B cell (primary cell): Measurements from ENCODE around the gene PDILT. TPM values are rescaled to one million over a fixed set of nuclear protein-coding genes. Genes with fewer than 3 reads are reported as not detected.

Experiments
- ATAC-seq: fragments of 200-7000 bp; cut with Tn5 transposase; one replicate; pipeline ENCODE4 v1.10.0; 2021; ENCODE audit warnings: low read depth, mild to moderate bottlenecking, moderate number of reproducible peaks, moderate library complexity
- CTCF ChIA-PET: fragments of 350-600 bp; sonication (Branson Sonifier 250); formaldehyde crosslinking; loops from one replicate; lab custom pipeline; 2021; ENCODE audit warnings: antibody characterized with exemption, inconsistent platforms; lab: Charles Lee
- POLR2A ChIA-PET: fragments of 350-600 bp; sonication (Branson Sonifier 250); formaldehyde crosslinking; loops from one replicate; lab custom pipeline; 2021; ENCODE audit warnings: antibody characterized with exemption; lab: Charles Lee
- DNase-seq: peaks from one replicate; pipeline ENCODE4 v3.0.0; 2013
- H2AFZ ChIP-seq: 2 replicates; pipeline ENCODE4 v1.6.1; 2012; ENCODE audit warnings: mild to moderate bottlenecking, low read depth, low read length; ENCODE audit not compliant: insufficient read depth, poor library complexity, severe bottlenecking
- H3K27ac ChIP-seq, 2 donors: 1 replicate in 1 of 2; 2 replicates in 1 of 2; pipeline ENCODE4 v1.5.1; 2012 to 2013; ENCODE audit warnings: low read length in 2 of 2, mild to moderate bottlenecking in 2 of 2, moderate library complexity in 1 of 2
- H3K27me3 ChIP-seq, 4 experiments: fragments of 200-600 bp in 1 of 4; sonication (generic) in 1 of 4; replicated peaks in 1 of 4; 1 replicate in 2 of 4; 2 replicates in 2 of 4; pipeline versions ENCODE4 v1.6.1 to v1.7.0; 2013 to 2016; ENCODE audit warnings: low read length in 3 of 4, mild to moderate bottlenecking in 2 of 4, mixed read lengths in 1 of 4, moderate library complexity in 1 of 4; ENCODE audit not compliant: insufficient read depth in 4 of 4, control insufficient read depth in 3 of 4; ENCODE audit errors: control extremely low read depth in 1 of 4
- H3K36me3 ChIP-seq, 2 experiments: replicated peaks in 1 of 2; 1 replicate in 1 of 2; 2 replicates in 1 of 2; pipeline versions ENCODE4 v1.6.1 to v1.7.1; 2013; ENCODE audit warnings: low read length in 1 of 2; ENCODE audit not compliant: insufficient read depth in 2 of 2, control insufficient read depth in 1 of 2; ENCODE audit errors: control extremely low read depth in 1 of 2, extremely low read depth in 1 of 2
- H3K4me1 ChIP-seq, 2 donors: fragments of 200-600 bp in 1 of 2; sonication (generic) in 1 of 2; 1 replicate in 1 of 2; 2 replicates in 1 of 2; pipeline versions ENCODE4 v1.5.1 to v1.6.1; 2013 to 2017; ENCODE audit warnings: low read length in 2 of 2; ENCODE audit not compliant: control insufficient read depth in 2 of 2, insufficient read depth in 2 of 2
- H3K4me2 ChIP-seq: replicated peaks from 2 replicates; pipeline ENCODE3; 2012; ENCODE audit warnings: mild to moderate bottlenecking, low read depth, low read length; ENCODE audit not compliant: poor library complexity, severe bottlenecking
- H3K4me3 ChIP-seq, 5 experiments: fragments of 200-600 bp in 1 of 5; sonication (generic) in 1 of 5; 1 replicate in 3 of 5; 2 replicates in 2 of 5; pipeline versions ENCODE4 v1.5.1 to v1.7.0; 2011 to 2016; ENCODE audit warnings: low read length in 4 of 5, mild to moderate bottlenecking in 4 of 5, low read depth in 2 of 5, control low read depth in 1 of 5, moderate library complexity in 1 of 5; ENCODE audit not compliant: insufficient read depth in 1 of 5; ENCODE audit errors: control extremely low read depth in 1 of 5, extremely low read depth in 1 of 5
- H3K79me2 ChIP-seq: fragments of 200-600 bp; sonication (generic); one replicate; pipeline ENCODE4 v1.6.0; 2016; ENCODE audit warnings: low read length; ENCODE audit not compliant: control insufficient read depth, insufficient read depth
- H3K9ac ChIP-seq: fragments of 200-600 bp; sonication (generic); 2 replicates; pipeline ENCODE4 v1.6.1; 2017; ENCODE audit warnings: mild to moderate bottlenecking, low read length, moderate library complexity
- H3K9me3 ChIP-seq, 3 donors: one replicate each; pipeline versions ENCODE4 v1.6.1 to v1.7.1; 2013; ENCODE audit warnings: low read length in 2 of 3; ENCODE audit not compliant: control insufficient read depth in 2 of 3, insufficient read depth in 1 of 3; ENCODE audit errors: control extremely low read depth in 1 of 3
- H4K20me1 ChIP-seq: 2 replicates; pipeline ENCODE4 v1.6.0; 2012; ENCODE audit warnings: mild to moderate bottlenecking, low read length; ENCODE audit not compliant: insufficient read depth, control insufficient read depth, poor library complexity, severe bottlenecking
- H3K27ac Mint-ChIP-seq: one replicate; pipeline ENCODE4 v1.8.0; 2021; ENCODE audit warnings: mixed read lengths
- H3K27me3 Mint-ChIP-seq: one replicate; pipeline ENCODE4 v1.8.0; 2021; ENCODE audit warnings: mixed read lengths
- H3K4me1 Mint-ChIP-seq: one replicate; pipeline ENCODE4 v1.8.0; 2021; ENCODE audit warnings: mixed read lengths
- H3K4me3 Mint-ChIP-seq: one replicate; pipeline ENCODE4 v1.8.0; 2021; ENCODE audit warnings: mixed read lengths
- H3K9me3 Mint-ChIP-seq: one replicate; pipeline ENCODE4 v1.8.0; 2022; ENCODE audit warnings: mixed read lengths; ENCODE audit not compliant: insufficient read depth
- EZH2 ChIP-seq: IDR thresholded peaks from 2 replicates; pipeline ENCODE4 v1.6.1; 2012; ENCODE audit warnings: borderline replicate concordance, low read depth, mild to moderate bottlenecking, moderate library complexity, low read length; ENCODE audit not compliant: insufficient read depth, poor library complexity, severe bottlenecking
- WGBS: methylation state at CpG from one replicate; pipeline ENCODE4 v1.1.5; 2013; ENCODE audit warnings: missing lambda C conversion rate; ENCODE audit not compliant: insufficient coverage; 5-methylcytosine and 5-hydroxymethylcytosine counted together
- intact Hi-C: fragments of 100-400 bp; cut with micrococcal nuclease; formaldehyde crosslinking; loops from one replicate; pipeline ENCODE4 v1.10.0; 2022
- polyA plus RNA-seq: library from polyadenylated mRNA; depleted of rRNA; stranded (reverse); fragments of >200 nt; gene quantifications from 2 replicates; pipeline ENCODE4 v1.2.3, GENCODE V29; 2012
- total RNA-seq, 2 donors: library from RNA; stranded (reverse); fragments of 120-200 nt in 1 of 2; gene quantifications; 1 replicate in 1 of 2; 2 replicates in 1 of 2; pipeline versions ENCODE4 v1.2.3 to v1.2.4, GENCODE V29; 2013 to 2022
- TF ChIP-seq, protein P1 (sequence below): fragments of 200-600 bp; IDR thresholded peaks from one replicate; pipeline ENCODE4 v1.8.0; 2022; ENCODE audit warnings: antibody characterized with exemption, mild to moderate bottlenecking

Gene PDILT
- total and polyA plus RNA-seq, 2 donors (not counting 1 experiment from before 2014, with no cell fraction given), result not detected

DNA sequence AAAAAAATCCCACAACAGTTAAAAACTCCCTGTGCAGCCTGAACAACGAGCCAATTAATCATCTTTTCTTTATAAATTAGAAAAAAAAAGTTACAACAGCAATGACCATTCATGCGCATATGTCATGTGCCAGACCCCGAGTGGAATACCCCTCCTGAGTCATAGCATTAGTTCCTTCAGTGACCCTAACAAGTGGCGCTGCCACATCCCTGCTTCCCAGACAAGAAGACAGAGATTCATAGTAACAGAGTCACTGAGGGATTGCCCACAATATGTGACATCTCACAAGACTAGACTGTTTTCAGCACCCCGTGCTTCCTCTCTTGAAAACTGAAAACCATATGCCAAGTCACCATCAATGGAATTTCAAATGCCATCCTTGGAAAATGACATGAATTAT lies 59.9 kb downstream of the PDILT start:
- Histone ChIP-seq H3K4me1 (no peaks in the 10 kb centered on the region), H4K20me1 (no peaks in the 10 kb centered on the region), H2AFZ (no peak overlapping the region), H3K9me3 (peaks cover 0 to 8% (median 0%) of the 10 kb centered on the region in 3 donors), H3K27ac (no peak overlapping the region), H3K4me3 (no peak overlapping the region), H3K79me2 (no peaks in the 10 kb centered on the region), H3K4me2 (no peak overlapping the region), H3K36me3 (no peaks in the 10 kb centered on the region), H3K9ac (no peak overlapping the region), H3K27me3 (no peaks in the 10 kb centered on the region)
- CTCF ChIA-PET, result no interaction called here
- no peak overlapping the region for H3K4me3 Mint-ChIP-seq
- DNase-seq, result no peak
- H3K27me3 Mint-ChIP-seq, result no peaks in the 10 kb centered on the region
- no peak overlapping the region for H3K27ac Mint-ChIP-seq
- no peaks in the 10 kb centered on the region for H3K9me3 Mint-ChIP-seq
- H3K4me1 Mint-ChIP-seq, result no peaks in the 10 kb centered on the region
- TF ChIP-seq, protein P1, sequence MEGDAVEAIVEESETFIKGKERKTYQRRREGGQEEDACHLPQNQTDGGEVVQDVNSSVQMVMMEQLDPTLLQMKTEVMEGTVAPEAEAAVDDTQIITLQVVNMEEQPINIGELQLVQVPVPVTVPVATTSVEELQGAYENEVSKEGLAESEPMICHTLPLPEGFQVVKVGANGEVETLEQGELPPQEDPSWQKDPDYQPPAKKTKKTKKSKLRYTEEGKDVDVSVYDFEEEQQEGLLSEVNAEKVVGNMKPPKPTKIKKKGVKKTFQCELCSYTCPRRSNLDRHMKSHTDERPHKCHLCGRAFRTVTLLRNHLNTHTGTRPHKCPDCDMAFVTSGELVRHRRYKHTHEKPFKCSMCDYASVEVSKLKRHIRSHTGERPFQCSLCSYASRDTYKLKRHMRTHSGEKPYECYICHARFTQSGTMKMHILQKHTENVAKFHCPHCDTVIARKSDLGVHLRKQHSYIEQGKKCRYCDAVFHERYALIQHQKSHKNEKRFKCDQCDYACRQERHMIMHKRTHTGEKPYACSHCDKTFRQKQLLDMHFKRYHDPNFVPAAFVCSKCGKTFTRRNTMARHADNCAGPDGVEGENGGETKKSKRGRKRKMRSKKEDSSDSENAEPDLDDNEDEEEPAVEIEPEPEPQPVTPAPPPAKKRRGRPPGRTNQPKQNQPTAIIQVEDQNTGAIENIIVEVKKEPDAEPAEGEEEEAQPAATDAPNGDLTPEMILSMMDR, result no peak
- no peak for TF ChIP-seq EZH2
- POLR2A ChIA-PET, result no interaction called here
- WGBS, result 77% methylated on average over 4 of the region's 5 CpGs
- intact Hi-C loops, result no loop called here
- no peak for ATAC-seq

DNA sequence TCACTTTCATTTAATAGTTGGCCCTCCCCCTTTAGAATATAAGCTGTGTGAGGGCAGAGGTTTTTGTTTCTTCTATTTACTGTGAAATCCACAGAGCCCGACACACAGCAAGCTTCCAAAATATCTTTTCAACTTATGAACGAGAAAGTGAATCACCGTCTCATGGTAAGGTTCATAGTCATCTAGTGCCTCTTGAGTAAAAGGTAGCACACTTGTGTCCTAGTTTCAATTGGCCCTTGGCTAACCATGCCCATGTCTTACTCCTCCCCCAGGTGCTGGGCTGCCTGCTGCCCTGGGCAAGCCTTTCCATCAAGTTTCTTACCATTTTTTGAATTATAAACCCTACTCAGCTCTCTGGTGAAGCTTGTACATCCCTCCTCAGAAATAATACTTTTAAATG lies 64.8 kb downstream of the PDILT start:
- H3K4me3 Mint-ChIP-seq, result no peak overlapping the region
- no peaks in the 10 kb centered on the region for H3K27me3 ChIP-seq
- no peaks in the 10 kb centered on the region for H3K9me3 Mint-ChIP-seq
- no peaks in the 10 kb centered on the region for H3K79me2 ChIP-seq
- H3K36me3 ChIP-seq, result no peaks in the 10 kb centered on the region
- H3K4me1 ChIP-seq, result no peaks in the 10 kb centered on the region
- no peaks in the 10 kb centered on the region for H3K9me3 ChIP-seq
- ChIA-PET POLR2A (no interaction called here), CTCF (no interaction called here)
- H3K4me3 ChIP-seq, result no peak overlapping the region
- peaks cover 4% of the 10 kb centered on the region for H3K27me3 Mint-ChIP-seq
- H3K4me2 ChIP-seq, result no peak overlapping the region
- no peak for ATAC-seq
- H2AFZ ChIP-seq, result no peak overlapping the region
- intact Hi-C loops, result no loop called here
- no peaks in the 10 kb centered on the region for H4K20me1 ChIP-seq
- 60% methylated on average over 1 of the region's 3 CpGs for WGBS
- no peaks in the 10 kb centered on the region for H3K4me1 Mint-ChIP-seq
- DNase-seq, result no peak
- no peak overlapping the region for H3K9ac ChIP-seq
- no peak overlapping the region for H3K27ac ChIP-seq
- TF ChIP-seq EZH2, result no peak
- TF ChIP-seq, protein P1, result no peak
- H3K27ac Mint-ChIP-seq, result no peak overlapping the region
